CD14-positive monocyte (primary cell): ENCODE results near the gene PRRG4. TPM values are rescaled to one million over a fixed set of nuclear protein-coding genes. Genes with fewer than 3 reads are reported as not detected.

ENCODE experiments used
- DNase-seq, 3 donors: peaks; one replicate each; pipeline ENCODE4 v3.0.0-alpha.2; 2011 to 2022
- H2AFZ ChIP-seq: 2 replicates; pipeline ENCODE4 v1.6.0; 2012; ENCODE audit warnings: mild to moderate bottlenecking, low read depth, low read length, inconsistent platforms; ENCODE audit not compliant: insufficient read depth, poor library complexity, severe bottlenecking
- H3K27ac ChIP-seq, 2 donors: 1 replicate in 1 of 2; 2 replicates in 1 of 2; pipeline ENCODE4 v1.5.1; 2012 to 2013; ENCODE audit warnings: low read length in 2 of 2, control low read depth in 1 of 2, inconsistent platforms in 1 of 2, low read depth in 1 of 2, mild to moderate bottlenecking in 1 of 2
- H3K27me3 ChIP-seq, 2 donors: one replicate each; pipeline versions ENCODE4 v1.6.0 to v1.6.1; 2011 to 2013; ENCODE audit warnings: low read length in 2 of 2; ENCODE audit not compliant: control insufficient read depth in 2 of 2, insufficient read depth in 2 of 2
- H3K36me3 ChIP-seq, 2 donors: replicated peaks in 1 of 2; 1 replicate in 1 of 2; 2 replicates in 1 of 2; pipeline versions ENCODE4 v1.5.1 to v1.6.1; 2012 to 2013; ENCODE audit warnings: low read length in 2 of 2, control low read depth in 1 of 2, inconsistent platforms in 1 of 2, mild to moderate bottlenecking in 1 of 2; ENCODE audit not compliant: insufficient read depth in 2 of 2, control insufficient read depth in 1 of 2
- H3K4me1 ChIP-seq, 2 donors: 1 replicate in 1 of 2; 2 replicates in 1 of 2; pipeline versions ENCODE4 v1.5.1 to v1.6.1; 2012 to 2013; ENCODE audit warnings: low read length in 2 of 2, control low read depth in 1 of 2, inconsistent platforms in 1 of 2, mild to moderate bottlenecking in 1 of 2, moderate library complexity in 1 of 2; ENCODE audit not compliant: insufficient read depth in 2 of 2, control insufficient read depth in 1 of 2
- H3K4me2 ChIP-seq: replicated peaks from 2 replicates; pipeline ENCODE3; 2012; ENCODE audit warnings: low read length, moderate library complexity, mild to moderate bottlenecking; ENCODE audit not compliant: poor library complexity, severe bottlenecking; ENCODE audit errors: extremely low read depth
- H3K4me3 ChIP-seq, 3 experiments: fragments of 200-600 bp in 1 of 3; sonication (generic) in 1 of 3; replicated peaks in 1 of 3; 1 replicate in 2 of 3; 2 replicates in 1 of 3; pipeline ENCODE4 v1.5.1; 2011 to 2013; ENCODE audit warnings: low read length in 3 of 3, mild to moderate bottlenecking in 3 of 3, control low read depth in 2 of 3, low read depth in 2 of 3, inconsistent platforms in 1 of 3, moderate library complexity in 1 of 3
- H3K79me2 ChIP-seq: 2 replicates; pipeline ENCODE4 v1.6.0; 2012; ENCODE audit warnings: mild to moderate bottlenecking, control low read depth, inconsistent platforms, low read length, moderate library complexity; ENCODE audit not compliant: insufficient read depth
- H3K9ac ChIP-seq: 2 replicates; pipeline ENCODE4 v1.6.0; 2017; ENCODE audit warnings: low read length, mild to moderate bottlenecking; ENCODE audit not compliant: insufficient read depth, poor library complexity, severe bottlenecking
- H3K9me3 ChIP-seq, 2 donors: replicated peaks in 1 of 2; 1 replicate in 1 of 2; 2 replicates in 1 of 2; pipeline versions ENCODE4 v1.5.1 to v1.6.1; 2012 to 2013; ENCODE audit warnings: low read length in 2 of 2, control low read depth in 1 of 2; ENCODE audit not compliant: control insufficient read depth in 1 of 2, insufficient read depth in 1 of 2
- H4K20me1 ChIP-seq: 2 replicates; pipeline ENCODE4 v1.6.0; 2012; ENCODE audit warnings: mild to moderate bottlenecking, low read length, control low read depth, moderate library complexity; ENCODE audit not compliant: insufficient read depth
- H3K27ac Mint-ChIP-seq, 7 donors: one replicate each; pipeline ENCODE4 v1.8.0; 2020; ENCODE audit warnings: mild to moderate bottlenecking in 7 of 7, mixed read lengths in 7 of 7, moderate library complexity in 6 of 7, inconsistent platforms in 2 of 7
- H3K27me3 Mint-ChIP-seq, 3 donors: one replicate each; pipeline ENCODE4 v1.8.0; 2021 to 2022; ENCODE audit warnings: low read depth in 3 of 3, mild to moderate bottlenecking in 3 of 3, mixed read lengths in 3 of 3, moderate library complexity in 3 of 3, inconsistent platforms in 1 of 3
- H3K36me3 Mint-ChIP-seq, 2 donors: one replicate each; pipeline ENCODE4 v1.8.0; 2020; ENCODE audit warnings: mixed read lengths in 2 of 2, inconsistent platforms in 1 of 2, mild to moderate bottlenecking in 1 of 2
- H3K4me1 Mint-ChIP-seq: one replicate; pipeline ENCODE4 v1.8.0; 2020; ENCODE audit warnings: mild to moderate bottlenecking, mixed read lengths
- H3K4me3 Mint-ChIP-seq, 2 donors: one replicate each; pipeline ENCODE4 v1.8.0; 2020; ENCODE audit warnings: mild to moderate bottlenecking in 2 of 2, mixed read lengths in 2 of 2, moderate library complexity in 1 of 2
- H3K9me3 Mint-ChIP-seq, 7 donors: one replicate each; pipeline ENCODE4 v1.8.0; 2020 to 2022; ENCODE audit warnings: mixed read lengths in 7 of 7, mild to moderate bottlenecking in 6 of 7, moderate library complexity in 6 of 7, inconsistent platforms in 2 of 7
- WGBS: methylation state at CpG from one replicate; pipeline ENCODE4 v1.1.5; 2013; ENCODE audit warnings: missing lambda C conversion rate; ENCODE audit not compliant: insufficient coverage; 5-methylcytosine and 5-hydroxymethylcytosine counted together
- intact Hi-C, 2 donors: fragments of 100-400 bp; cut with micrococcal nuclease; formaldehyde crosslinking; loops; one replicate each; pipeline versions ENCODE4 v1.15.0 to v1.15.1; 2023
- polyA plus RNA-seq, 3 donors: library from polyadenylated mRNA; depleted of rRNA in 1 of 3; unstranded in 2 of 3; stranded (reverse) in 1 of 3; fragments of 300-500 nt in 2 of 3; fragments of >200 nt in 1 of 3; fragmentation: Illumina TruSeq in 2 of 3; gene quantifications; 1 replicate in 2 of 3; 2 replicates in 1 of 3; pipeline ENCODE4 v1.2.3, GENCODE V29; 2012 to 2021
- TF ChIP-seq, protein P1 (sequence below): fragments of 200-600 bp; IDR thresholded peaks from one replicate; pipeline ENCODE4 v1.8.0; 2022; ENCODE audit warnings: antibody characterized with exemption, mild to moderate bottlenecking

The PRRG4 gene
- polyA plus RNA-seq, 3 donors = 3.5 to 9.9 (median 8.7) TPM

DNA sequence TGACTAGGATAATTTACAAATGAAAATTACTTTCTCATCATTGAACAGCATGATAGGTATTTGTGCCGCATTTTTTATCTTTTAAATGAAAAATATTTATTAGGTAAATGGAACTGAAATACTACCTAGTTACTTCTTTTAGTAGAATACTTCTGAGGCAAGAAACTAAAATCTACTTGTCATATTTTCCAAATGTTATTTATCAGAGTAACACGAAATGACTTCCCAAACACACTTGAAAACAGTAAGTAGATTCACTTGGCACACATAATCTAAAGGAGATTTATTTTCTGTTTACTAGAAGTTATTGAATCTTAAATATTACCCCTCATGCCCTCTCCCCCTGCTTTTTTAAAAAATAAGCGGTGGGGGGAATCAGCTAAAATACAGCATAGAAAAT, 65.2 kb downstream of the PRRG4 start:
- Histone ChIP-seq H3K27ac (peak overlapping the region in 1 of 2 donors; percentile 76), H3K4me1 (peaks cover 14 to 24% of the 10 kb centered on the region in 2 donors), H4K20me1 (no peaks in the 10 kb centered on the region), H3K4me2 (peak overlapping the region; percentile 91), H3K9ac (no peak overlapping the region), H3K4me3 (no peak overlapping the region), H2AFZ (no peak overlapping the region), H3K36me3 (peaks cover 0 to 9% of the 10 kb centered on the region in 2 donors), H3K79me2 (peaks cover 69% of the 10 kb centered on the region), H3K27me3 (no peaks in the 10 kb centered on the region), H3K9me3 (no peaks in the 10 kb centered on the region)
- H3K9me3 Mint-ChIP-seq = peaks cover 0 to 4% (median 0%) of the 10 kb centered on the region in 7 donors
- H3K4me1 Mint-ChIP-seq = peaks cover 34% of the 10 kb centered on the region
- peak overlapping the region in 1 of 7 donors; percentile 73 for H3K27ac Mint-ChIP-seq
- intact Hi-C loops = loop anchor here (5.0 to 10.0 kb wide), 2 partner anchors 43 to 310 kb away; partner anchors contain the start of gene EIF3M (in 1 of the 2)
- DNase-seq = no peak
- peaks cover 2 to 6% (median 3%) of the 10 kb centered on the region in 3 donors for H3K27me3 Mint-ChIP-seq
- TF ChIP-seq, protein P1, sequence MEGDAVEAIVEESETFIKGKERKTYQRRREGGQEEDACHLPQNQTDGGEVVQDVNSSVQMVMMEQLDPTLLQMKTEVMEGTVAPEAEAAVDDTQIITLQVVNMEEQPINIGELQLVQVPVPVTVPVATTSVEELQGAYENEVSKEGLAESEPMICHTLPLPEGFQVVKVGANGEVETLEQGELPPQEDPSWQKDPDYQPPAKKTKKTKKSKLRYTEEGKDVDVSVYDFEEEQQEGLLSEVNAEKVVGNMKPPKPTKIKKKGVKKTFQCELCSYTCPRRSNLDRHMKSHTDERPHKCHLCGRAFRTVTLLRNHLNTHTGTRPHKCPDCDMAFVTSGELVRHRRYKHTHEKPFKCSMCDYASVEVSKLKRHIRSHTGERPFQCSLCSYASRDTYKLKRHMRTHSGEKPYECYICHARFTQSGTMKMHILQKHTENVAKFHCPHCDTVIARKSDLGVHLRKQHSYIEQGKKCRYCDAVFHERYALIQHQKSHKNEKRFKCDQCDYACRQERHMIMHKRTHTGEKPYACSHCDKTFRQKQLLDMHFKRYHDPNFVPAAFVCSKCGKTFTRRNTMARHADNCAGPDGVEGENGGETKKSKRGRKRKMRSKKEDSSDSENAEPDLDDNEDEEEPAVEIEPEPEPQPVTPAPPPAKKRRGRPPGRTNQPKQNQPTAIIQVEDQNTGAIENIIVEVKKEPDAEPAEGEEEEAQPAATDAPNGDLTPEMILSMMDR = no peak
- WGBS = no CpG with 5 or more reads among the region's 3 CpGs
- no peak overlapping the region for H3K4me3 Mint-ChIP-seq
- peaks cover 2 to 13% of the 10 kb centered on the region in 2 donors for H3K36me3 Mint-ChIP-seq

GRCh38 chr11:32895471-32895870, 65.7 kb downstream of the PRRG4 start:
- Histone ChIP-seq H3K9me3 (no peaks in the 10 kb centered on the region), H2AFZ (no peak overlapping the region), H3K9ac (no peak overlapping the region), H4K20me1 (no peaks in the 10 kb centered on the region), H3K27ac (no peak overlapping the region), H3K4me3 (no peak overlapping the region), H3K4me1 (peaks cover 14 to 24% of the 10 kb centered on the region in 2 donors), H3K27me3 (no peaks in the 10 kb centered on the region), H3K36me3 (peaks cover 0 to 9% of the 10 kb centered on the region in 2 donors), H3K79me2 (peaks cover 74% of the 10 kb centered on the region), H3K4me2 (no peak overlapping the region)
- Mint-ChIP-seq H3K4me3 (no peak overlapping the region), H3K36me3 (peaks cover 2 to 16% of the 10 kb centered on the region in 2 donors), H3K9me3 (peaks cover 0 to 4% (median 0%) of the 10 kb centered on the region in 7 donors), H3K27ac (peak overlapping the region in 1 of 7 donors; percentile 73), H3K27me3 (peaks cover 0 to 2% (median 1%) of the 10 kb centered on the region in 3 donors), H3K4me1 (peaks cover 34% of the 10 kb centered on the region)
- WGBS = no CpG with 5 or more reads among the region's 1 CpG
- TF ChIP-seq, protein P1 = no peak
- no peak for DNase-seq
- intact Hi-C loops = loop anchor here in 1 of 2 donors (10.0 kb wide), 1 partner anchor 311 kb away; the partner anchor contains the start of gene EIF3M
